Measurements from ENCODE around the gene PARS2.
"Not testable (repeated sequence)": the region's sequence is repeated elsewhere in the genome, so short reads cannot be mapped to it uniquely, and the experiment has no call there.

The PARS2 gene

DNA sequence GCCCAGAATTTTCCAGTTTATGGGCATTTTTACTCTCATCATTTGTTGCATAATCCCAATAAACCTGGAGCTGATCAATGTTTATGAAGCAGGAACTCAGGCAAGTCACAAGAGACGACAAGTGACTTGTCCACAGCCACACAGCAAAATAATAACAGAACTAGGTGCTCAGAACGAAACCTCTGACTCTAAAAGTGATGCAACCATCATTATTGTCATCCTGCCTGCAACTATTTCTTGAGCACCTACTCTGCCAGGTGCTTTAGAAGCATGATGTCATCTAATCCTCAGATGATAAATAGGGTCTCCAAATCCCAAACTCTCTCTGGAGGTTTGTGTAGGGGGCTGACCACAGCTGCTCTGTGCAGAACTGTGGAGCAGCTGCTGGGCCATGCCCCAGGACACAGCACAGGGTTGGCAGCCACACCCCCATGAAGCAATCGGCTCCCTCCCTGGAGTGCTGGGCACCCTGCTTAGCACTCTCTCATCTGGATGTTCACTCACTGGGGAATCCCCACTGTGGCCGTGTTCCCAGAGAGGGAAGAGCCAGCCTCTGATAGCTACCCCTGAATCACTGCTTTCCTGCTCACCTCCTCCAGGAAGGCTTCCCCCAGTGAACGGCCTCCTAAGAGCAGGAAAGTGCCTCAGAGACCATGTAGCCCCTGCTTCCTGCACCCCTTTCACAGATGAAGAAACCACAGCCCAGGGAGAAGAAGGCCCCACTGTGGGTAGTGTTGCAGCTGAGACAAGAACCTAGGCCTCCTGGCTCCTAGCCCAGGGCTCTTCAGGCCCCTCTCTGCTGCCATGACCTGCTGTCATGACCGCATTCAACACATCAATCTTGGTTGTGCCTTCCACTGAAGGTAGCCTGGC, 34.7 kb upstream of the PARS2 start:
- no peak for DNase-seq

- no peak for DNase-seq
These were observed 33.9 kb upstream of the PARS2 start for GRCh38 chr1:54798206-54798605.

- DNase-seq = no peak
These were observed 32.6 kb upstream of the PARS2 start for GRCh38 chr1:54796902-54797301.

DNA sequence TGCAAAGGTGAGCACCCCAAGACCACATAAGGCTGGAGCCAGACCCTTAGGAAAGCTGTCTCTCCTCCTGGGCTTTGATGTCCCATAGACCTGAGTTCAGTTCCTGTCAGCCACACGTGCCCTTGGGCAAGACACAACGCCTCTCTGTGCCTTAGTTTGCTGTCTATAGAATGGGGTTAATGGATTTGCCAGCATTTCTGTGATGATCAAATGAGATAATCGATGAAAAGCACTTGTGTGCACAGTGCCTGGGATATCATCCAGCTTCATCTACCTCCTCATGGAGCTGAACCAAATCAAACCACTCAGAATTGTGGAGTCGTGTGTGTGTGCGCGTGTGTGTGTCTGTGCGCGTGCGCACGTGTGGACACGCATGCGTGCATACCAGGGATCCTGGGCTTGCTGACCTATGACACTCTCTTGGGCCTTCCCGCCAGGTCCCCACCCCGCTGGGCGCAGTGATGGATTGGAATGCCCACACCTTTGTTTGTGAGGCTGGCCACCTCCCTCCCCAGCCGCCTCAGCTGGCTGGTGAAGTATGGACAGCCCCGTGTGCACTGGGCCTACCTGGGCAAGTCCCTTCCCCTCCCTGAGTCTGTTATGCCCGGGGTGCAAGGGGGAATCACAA, 31.6 kb upstream of the PARS2 start:
- DNase-seq = no peak

GRCh38 chr1:54795356-54795665, 31.0 kb upstream of the PARS2 start:
- no peak for DNase-seq

DNA sequence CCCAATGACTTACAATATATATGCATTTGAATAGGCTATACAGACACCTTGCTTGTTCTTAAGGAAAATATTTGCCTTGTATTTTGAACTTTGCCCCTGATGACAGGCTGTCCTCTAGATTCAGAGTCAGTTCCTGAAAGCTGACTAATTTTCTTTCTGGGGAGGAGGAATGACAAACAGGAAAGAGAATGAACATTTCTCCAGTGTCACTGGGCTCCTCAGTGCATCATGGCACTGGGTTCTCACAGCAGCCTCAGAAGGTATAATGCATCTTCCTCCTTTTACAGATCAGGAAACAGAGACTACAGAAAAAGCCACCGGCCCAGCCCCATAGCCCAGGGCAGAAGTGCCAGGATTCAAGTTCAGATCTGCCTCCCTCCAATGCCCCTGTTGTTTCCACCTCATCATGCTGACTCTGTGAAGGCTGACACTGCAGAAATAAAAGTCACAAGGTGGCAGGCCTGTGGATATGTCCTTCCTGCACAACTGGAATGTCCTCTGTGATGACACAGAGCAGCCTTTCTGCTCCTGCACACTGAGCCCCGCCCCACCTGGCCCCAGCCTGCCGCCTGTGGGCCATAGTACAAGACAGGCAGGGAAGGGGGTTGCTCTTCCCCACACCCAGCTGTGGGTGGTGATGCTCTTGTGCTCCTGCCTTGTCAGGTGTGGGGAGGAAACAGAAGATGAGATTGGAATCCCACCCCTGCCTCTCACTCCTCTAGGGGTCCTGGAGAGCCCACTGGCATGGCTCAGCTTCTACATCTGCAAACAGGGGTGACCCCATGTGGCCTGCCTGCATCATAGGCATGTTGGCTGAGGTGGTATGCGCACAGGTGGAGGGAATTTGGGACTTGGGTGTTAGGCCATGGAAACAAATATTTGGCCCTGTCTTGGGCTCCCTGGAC, 30.4 kb upstream of the PARS2 start:
- DNase-seq = no peak

GRCh38 chr1:54792686-54793282, 28.5 kb upstream of the PARS2 start:
- DNase-seq = no peak

DNA sequence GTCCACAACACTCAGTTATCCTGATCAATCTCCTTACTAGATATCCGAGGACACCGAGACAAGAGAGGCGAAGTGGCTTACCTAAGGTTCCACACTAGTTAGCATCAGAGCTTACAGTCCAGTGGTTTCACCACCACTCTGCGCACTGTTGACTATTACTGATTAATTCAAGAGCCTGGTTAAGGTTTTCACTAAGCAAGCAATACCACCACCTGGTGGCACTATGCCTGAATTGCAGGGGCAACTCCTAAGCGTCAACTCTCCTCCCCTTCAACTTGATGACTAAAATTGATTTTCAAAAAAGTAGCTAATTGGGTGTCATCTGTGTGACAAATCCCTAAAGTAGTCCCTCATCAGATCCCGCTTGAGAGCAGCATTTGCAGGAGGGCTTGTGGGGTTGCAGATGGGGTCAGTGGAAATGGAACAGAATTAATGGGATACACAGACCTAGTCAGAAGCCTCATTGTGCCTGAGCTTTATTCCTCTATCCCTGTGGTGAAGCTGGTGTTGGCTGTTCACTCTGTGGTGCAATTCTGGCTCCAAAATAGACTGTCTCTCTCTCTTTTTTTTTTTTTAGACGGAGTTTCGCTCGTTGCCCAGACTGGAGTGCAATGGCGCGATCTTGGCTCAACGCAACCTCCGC, 27.7 kb upstream of the PARS2 start:
- DNase-seq = no peak

DNA sequence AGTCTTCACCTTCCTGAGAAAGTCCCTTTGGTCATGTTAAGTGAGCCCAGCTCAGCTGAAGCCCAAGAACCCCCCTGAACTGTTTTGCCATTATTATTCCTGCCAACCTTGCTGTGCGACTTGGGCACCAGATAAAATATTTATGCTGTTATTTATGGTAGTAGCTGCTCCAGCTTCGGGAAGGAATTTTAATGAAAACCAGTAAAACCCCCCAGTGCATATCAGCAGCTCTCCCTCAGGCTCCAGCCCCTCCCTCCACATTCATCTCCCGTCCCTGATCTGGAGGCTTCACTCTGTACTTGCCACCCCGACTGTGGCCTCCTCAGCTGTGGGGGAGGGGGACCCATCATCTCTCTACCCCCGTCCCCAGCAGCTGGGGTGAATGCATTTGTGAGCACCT, 24.1 kb upstream of the PARS2 start:
- no peak for DNase-seq

- DNase-seq = no peak
These were observed 23.3 kb upstream of the PARS2 start for GRCh38 chr1:54787604-54788003.

DNA sequence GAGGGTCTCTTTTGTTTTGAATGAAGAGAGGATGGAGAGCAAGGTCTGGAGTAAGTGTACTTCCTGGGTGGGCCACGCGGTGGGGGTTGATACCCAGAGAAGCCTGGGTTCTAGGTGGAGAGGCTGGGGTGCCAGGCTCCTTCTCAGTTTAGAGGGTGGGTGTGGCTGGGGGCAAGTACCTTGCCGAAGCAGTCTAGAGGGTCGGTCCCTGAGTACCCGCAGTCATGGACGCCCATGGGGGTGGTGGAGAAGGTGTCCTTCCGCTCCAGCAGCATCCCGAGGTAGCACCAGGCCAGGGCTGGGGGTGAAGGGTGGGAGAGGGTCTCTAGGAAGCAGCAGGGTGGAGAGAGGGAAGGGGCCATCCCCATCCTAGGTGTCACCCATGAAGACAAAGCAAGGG, 22.5 kb upstream of the PARS2 start:
- DNase-seq = no peak

GRCh38 chr1:54784066-54784465, 19.7 kb upstream of the PARS2 start:
- DNase-seq = no peak

GRCh38 chr1:54782588-54782987, 18.3 kb upstream of the PARS2 start:
- no peak for DNase-seq

- DNase-seq = no peak
These were observed 17.8 kb upstream of the PARS2 start for GRCh38 chr1:54782156-54782555.

- no peak for DNase-seq
These were observed 16.9 kb upstream of the PARS2 start for GRCh38 chr1:54781023-54781723.

GRCh38 chr1:54777431-54777830, 13.1 kb upstream of the PARS2 start:
- no peak for DNase-seq

DNA sequence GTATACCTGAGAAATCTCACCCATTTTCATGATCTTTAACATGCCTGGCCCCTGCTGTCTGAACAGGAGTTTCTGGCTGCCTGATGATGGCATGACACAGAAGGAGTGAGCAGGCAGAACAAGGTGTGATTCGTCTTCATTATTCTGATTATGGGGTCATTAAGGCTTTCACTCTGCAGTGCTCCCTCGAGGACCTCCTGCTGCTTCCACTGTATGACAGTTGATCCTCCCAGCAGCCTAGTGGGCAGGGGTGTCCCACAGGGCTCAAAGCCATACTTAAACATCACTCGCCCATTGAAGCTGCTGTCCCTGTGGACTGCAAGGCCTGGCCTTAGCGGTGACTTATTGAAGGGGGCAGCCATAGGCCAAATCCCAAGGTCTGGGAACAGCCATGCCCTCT, 12.7 kb upstream of the PARS2 start:
- DNase-seq = no peak

GRCh38 chr1:54775828-54776721, 11.8 kb upstream of the PARS2 start:
- not testable (repeated sequence) for DNase-seq

- no peak for DNase-seq
These were observed 10.6 kb upstream of the PARS2 start for GRCh38 chr1:54774820-54775498.

GRCh38 chr1:54772951-54773350, 8.6 kb upstream of the PARS2 start:
- no peak for DNase-seq
